ENCODE measurements around the gene PTGES3.
A peak's percentile ranks its signal among the peaks of the same experiment; 100 is the strongest.
"Not testable (repeated sequence)": the region's sequence is repeated elsewhere in the genome, so short reads cannot be mapped to it uniquely, and the experiment has no call there.

The PTGES3 gene

GRCh38 chr12:56657416-56658379 lies 30.4 kb downstream of the PTGES3 start:
- no peak for DNase-seq (ENCODE audit: low read depth)

GRCh38 chr12:56653781-56654180 lies 34.3 kb downstream of the PTGES3 start:
- not testable (repeated sequence) for DNase-seq (ENCODE audit: low read depth)

GRCh38 chr12:56648023-56648422 lies 40.1 kb downstream of the PTGES3 start:
- DNase-seq (ENCODE audit: low read depth), result not testable (repeated sequence)

- DNase-seq (ENCODE audit: low read depth), result peak; percentile 100
These were observed 42.2 kb downstream of the PTGES3 start, which contains the start of gene ATP5F1B for GRCh38 chr12:56645717-56646446. TSS of gene ATP5F1B (minus strand) at chr12:56645984. CDS start at chr12:56645963, 21 bp downstream.

- peak; percentile 26 for DNase-seq (ENCODE audit: low read depth)
These were observed 42.8 kb downstream of the PTGES3 start for GRCh38 chr12:56645201-56645716.

GRCh38 chr12:56644654-56645053 lies 43.4 kb downstream of the PTGES3 start:
- DNase-seq (ENCODE audit: low read depth), result peak; percentile 40

GRCh38 chr12:56641219-56641618 lies 46.9 kb downstream of the PTGES3 start:
- DNase-seq (ENCODE audit: low read depth), result no peak

- DNase-seq (ENCODE audit: low read depth), result no peak
These were observed 50.5 kb downstream of the PTGES3 start for GRCh38 chr12:56637621-56638020.

- peak; percentile 100 for DNase-seq (ENCODE audit: low read depth)
These were observed 51.2 kb downstream of the PTGES3 start for GRCh38 chr12:56636675-56637540.

GRCh38 chr12:56635806-56636674 lies 52.0 kb downstream of the PTGES3 start:
- DNase-seq (ENCODE audit: low read depth), result peak; percentile 92

- DNase-seq (ENCODE audit: low read depth), result peak; percentile 92
These were observed 53.0 kb downstream of the PTGES3 start for GRCh38 chr12:56634837-56635791.

GRCh38 chr12:56634242-56634836 lies 53.7 kb downstream of the PTGES3 start:
- peak; percentile 23 for DNase-seq (ENCODE audit: low read depth)

- DNase-seq (ENCODE audit: low read depth), result no peak
These were observed 54.4 kb downstream of the PTGES3 start for GRCh38 chr12:56633468-56634241.

GRCh38 chr12:56632701-56633467 lies 55.2 kb downstream of the PTGES3 start:
- DNase-seq (ENCODE audit: low read depth), result no peak

- DNase-seq (ENCODE audit: low read depth), result peak; percentile 64
These were observed 56.0 kb downstream of the PTGES3 start for GRCh38 chr12:56631790-56632700.

- peak; percentile 80 for DNase-seq (ENCODE audit: low read depth)
These were observed 57.9 kb downstream of the PTGES3 start, which contains the start of gene BAZ2A for GRCh38 chr12:56630180-56630632. TSS of gene BAZ2A (minus strand) at chr12:56630326. CDS start at chr12:56617530, 12,796 bp downstream.
